Sigmoid colon (tissue), 7 donors: Measurements from ENCODE around the gene EVL. TPM values are rescaled to one million over a fixed set of nuclear protein-coding genes. Genes with fewer than 3 reads are reported as not detected.
A peak's percentile ranks its signal among the peaks of the same experiment; 100 is the strongest.

Source experiments
- DNase-seq: peaks from one replicate; pipeline ENCODE4 v3.0.0-alpha.2; 2019
- H3K27ac ChIP-seq, 4 donors: fragments of 200-600 bp; sonication (generic); one replicate each; pipeline ENCODE4 v1.5.1; 2016 to 2019; ENCODE audit warnings: mild to moderate bottlenecking in 1 of 4
- H3K27me3 ChIP-seq, 3 donors: fragments of 200-600 bp; sonication (generic); one replicate each; pipeline ENCODE4 v1.5.1; 2019; ENCODE audit warnings: mild to moderate bottlenecking in 1 of 3
- H3K36me3 ChIP-seq, 4 donors: fragments of 200-600 bp; sonication (generic); one replicate each; pipeline ENCODE4 v1.5.1; 2016 to 2019
- H3K4me1 ChIP-seq, 4 donors: fragments of 200-600 bp; sonication (generic); one replicate each; pipeline ENCODE4 v1.5.1; 2017 to 2019
- H3K4me3 ChIP-seq, 4 donors: fragments of 200-600 bp; sonication (generic); one replicate each; pipeline ENCODE4 v1.5.1; 2017 to 2019; ENCODE audit warnings: mild to moderate bottlenecking in 2 of 4, moderate library complexity in 1 of 4
- H3K9me3 ChIP-seq, 4 donors: fragments of 200-600 bp in 3 of 4; sonication (generic) in 3 of 4; one replicate each; pipeline versions ENCODE4 v1.5.1 to v1.6.1; 2013 to 2019
- CTCF ChIP-seq, 4 experiments: fragments of 450-650 bp in 3 of 4; fragments of 200-600 bp in 1 of 4; IDR thresholded peaks; one replicate each; pipeline ENCODE4 v1.5.1; 2016 to 2019; ENCODE audit warnings: antibody characterized with exemption in 4 of 4, mild to moderate bottlenecking in 3 of 4, moderate library complexity in 2 of 4
- EP300 ChIP-seq, 4 donors: sonication (generic); formaldehyde crosslinking; IDR thresholded peaks; one replicate each; pipeline ENCODE4 v1.6.1; 2017; ENCODE audit warnings: antibody characterized with exemption in 4 of 4
- POLR2A ChIP-seq, 2 donors: fragments of 450-650 bp; IDR thresholded peaks; one replicate each; pipeline ENCODE4 v1.6.1; 2016; ENCODE audit warnings: antibody characterized with exemption in 2 of 2, mild to moderate bottlenecking in 2 of 2, moderate library complexity in 2 of 2
- POLR2AphosphoS5 ChIP-seq, 4 donors: sonication (generic); formaldehyde crosslinking; IDR thresholded peaks; one replicate each; pipeline ENCODE4 v1.6.1; 2017; ENCODE audit warnings: antibody characterized with exemption in 4 of 4
- WGBS, 2 donors: extraction: QIAGEN DNeasy Blood & Tissue Kit; methylation state at CpG; one replicate each; pipeline ENCODE4 v1.1.7; 2013; 5-methylcytosine and 5-hydroxymethylcytosine counted together
- intact Hi-C: fragments of 100-400 bp; cut with DNase I; formaldehyde crosslinking; loops from one replicate; pipeline ENCODE4 v1.15.1; 2023
- polyA plus RNA-seq, 3 donors: library from polyadenylated mRNA; stranded (reverse); fragments of 200-250 nt; gene quantifications; one replicate each; pipeline ENCODE4 v1.2.3, GENCODE V29; 2013
- total RNA-seq, 4 donors: library from RNA; depleted of rRNA; stranded (reverse); fragments of >200 nt; gene quantifications; one replicate each; pipeline ENCODE4 v1.1.0, GENCODE V29; 2016
- donor health status: healthy with polysubstance abuse.
- donor health status: Bipolar disorder and iron deficiency.
- donor health status: healthy.

Gene EVL
- total and polyA plus RNA-seq, 7 donors: 6.5 to 100 (median 27.5) TPM

GRCh38 chr14:100031506-100032281 is 33.5 kb upstream of the EVL start:
- H3K4me1 ChIP-seq: peaks cover 0 to 33% (median 29%) of the 10 kb centered on the region in 4 donors
- H3K4me3 ChIP-seq: peak overlapping the region in 2 of 4 donors; percentile 25 to 28

DNA sequence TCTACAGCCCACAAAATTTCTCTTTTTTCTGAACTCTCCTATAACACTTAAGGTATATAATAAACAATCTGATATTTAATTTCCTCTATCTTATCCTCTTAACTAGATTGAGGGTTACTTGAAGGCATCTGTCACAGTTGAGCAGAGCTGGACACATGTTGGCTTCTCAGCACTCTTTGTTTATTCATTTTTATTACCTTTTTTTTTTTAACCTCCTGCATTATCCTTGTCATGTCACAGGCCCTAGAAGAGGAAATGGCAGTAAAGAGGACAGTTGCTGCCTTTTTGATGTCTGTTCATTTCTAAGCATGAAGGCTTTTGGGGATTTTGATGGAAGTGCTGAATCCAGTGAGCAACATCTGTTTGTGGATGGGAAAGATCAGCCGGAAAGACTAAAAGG is 32.5 kb upstream of the EVL start:
- no peak overlapping the region for H3K4me3 ChIP-seq
- peak overlapping the region in 1 of 4 donors; percentile 80 for H3K27ac ChIP-seq
- 79 to 95% methylated on average over 1 of the region's 1 CpG for WGBS, 2 donors
- H3K9me3 ChIP-seq: no peaks in the 10 kb centered on the region
- DNase-seq: no peak
- intact Hi-C loops: no loop called here
- TF ChIP-seq CTCF (IDR thresholded peaks at IDR 0.05) (no peak), EP300 (IDR thresholded peaks at IDR 0.05) (no peak), POLR2A (IDR thresholded peaks at IDR 0.05) (no peak), POLR2AphosphoS5 (IDR thresholded peaks at IDR 0.05) (no peak)
- no peaks in the 10 kb centered on the region for H3K36me3 ChIP-seq
- H3K27me3 ChIP-seq: no peaks in the 10 kb centered on the region
- H3K4me1 ChIP-seq: peaks cover 0 to 33% (median 29%) of the 10 kb centered on the region in 4 donors

More at GRCh38 chr14:100031506-100032281, 33.5 kb upstream of the EVL start:
- H3K27me3 ChIP-seq: no peaks in the 10 kb centered on the region
- no peaks in the 10 kb centered on the region for H3K36me3 ChIP-seq
- intact Hi-C loops: no loop called here
- peak; percentile 80 for DNase-seq
- H3K27ac ChIP-seq: peak overlapping the region; percentile 70 to 80 (median 74)
- 63 to 68% methylated on average over 7 of the region's 7 CpGs for WGBS, 2 donors
- no peak for TF ChIP-seq CTCF (IDR thresholded peaks at IDR 0.05)
- TF ChIP-seq POLR2A (IDR thresholded peaks at IDR 0.05): no peak
- TF ChIP-seq POLR2AphosphoS5 (IDR thresholded peaks at IDR 0.05): peak in 3 of 4 donors; percentile 32 to 63 (median 43)
- TF ChIP-seq EP300 (IDR thresholded peaks at IDR 0.05): peak in 1 of 4 donors; percentile 11
- no peaks in the 10 kb centered on the region for H3K9me3 ChIP-seq

- WGBS, 2 donors: 73 to 86% methylated on average over 5 of the region's 5 CpGs
- intact Hi-C loops: no loop called here
- peaks cover 0 to 33% (median 29%) of the 10 kb centered on the region in 4 donors for H3K4me1 ChIP-seq
Observed at GRCh38 chr14:100033347-100034075, 31.7 kb upstream of the EVL start.

GRCh38 chr14:100034468-100034867 is 30.8 kb upstream of the EVL start:
- no peak for DNase-seq
- no peak overlapping the region for H3K27ac ChIP-seq
- 78 to 90% methylated on average over 4 of the region's 4 CpGs for WGBS, 2 donors
- no peaks in the 10 kb centered on the region for H3K9me3 ChIP-seq
- H3K4me1 ChIP-seq: peaks cover 0 to 32% (median 29%) of the 10 kb centered on the region in 4 donors
- H3K36me3 ChIP-seq: no peaks in the 10 kb centered on the region
- TF ChIP-seq EP300 (IDR thresholded peaks at IDR 0.05) (no peak), POLR2A (IDR thresholded peaks at IDR 0.05) (no peak), POLR2AphosphoS5 (IDR thresholded peaks at IDR 0.05) (no peak), CTCF (IDR thresholded peaks at IDR 0.05) (no peak)
- H3K4me3 ChIP-seq: no peak overlapping the region
- intact Hi-C loops: no loop called here
- H3K27me3 ChIP-seq: no peaks in the 10 kb centered on the region

More at GRCh38 chr14:100033347-100034075, 31.7 kb upstream of the EVL start:
- Histone ChIP-seq H3K9me3 (no peaks in the 10 kb centered on the region), H3K4me3 (no peak overlapping the region), H3K27ac (no peak overlapping the region), H3K27me3 (no peaks in the 10 kb centered on the region), H3K36me3 (no peaks in the 10 kb centered on the region)
- DNase-seq: no peak
- TF ChIP-seq CTCF (IDR thresholded peaks at IDR 0.05) (no peak), POLR2A (IDR thresholded peaks at IDR 0.05) (no peak), POLR2AphosphoS5 (IDR thresholded peaks at IDR 0.05) (no peak), EP300 (IDR thresholded peaks at IDR 0.05) (no peak)
